GM13977 (cell line): ENCODE data around the gene TP53BP2.

ENCODE experiments used
- DNase-seq: peaks from one replicate; pipeline ENCODE4 v3.0.0; 2012; ENCODE audit warnings: low spot score
- CTCF ChIP-seq: IDR thresholded peaks from 2 replicates; pipeline ENCODE4 v1.5.1; 2012; ENCODE audit warnings: mild to moderate bottlenecking, control low read depth; ENCODE audit not compliant: insufficient read depth; ENCODE audit errors: extremely low read depth, missing control alignments
- in situ Hi-C: fragments of 300-500 bp; cut with MboI; formaldehyde crosslinking; loops from one replicate; pipeline ENCODE4 v1.12.0; 2022; ENCODE audit warnings: low sequenced_read_pairs, low pct_unique_long_range_greater_than_20kb, mixed read lengths, inconsistent platforms; ENCODE audit not compliant: unreplicated experiment

Gene TP53BP2

DNA sequence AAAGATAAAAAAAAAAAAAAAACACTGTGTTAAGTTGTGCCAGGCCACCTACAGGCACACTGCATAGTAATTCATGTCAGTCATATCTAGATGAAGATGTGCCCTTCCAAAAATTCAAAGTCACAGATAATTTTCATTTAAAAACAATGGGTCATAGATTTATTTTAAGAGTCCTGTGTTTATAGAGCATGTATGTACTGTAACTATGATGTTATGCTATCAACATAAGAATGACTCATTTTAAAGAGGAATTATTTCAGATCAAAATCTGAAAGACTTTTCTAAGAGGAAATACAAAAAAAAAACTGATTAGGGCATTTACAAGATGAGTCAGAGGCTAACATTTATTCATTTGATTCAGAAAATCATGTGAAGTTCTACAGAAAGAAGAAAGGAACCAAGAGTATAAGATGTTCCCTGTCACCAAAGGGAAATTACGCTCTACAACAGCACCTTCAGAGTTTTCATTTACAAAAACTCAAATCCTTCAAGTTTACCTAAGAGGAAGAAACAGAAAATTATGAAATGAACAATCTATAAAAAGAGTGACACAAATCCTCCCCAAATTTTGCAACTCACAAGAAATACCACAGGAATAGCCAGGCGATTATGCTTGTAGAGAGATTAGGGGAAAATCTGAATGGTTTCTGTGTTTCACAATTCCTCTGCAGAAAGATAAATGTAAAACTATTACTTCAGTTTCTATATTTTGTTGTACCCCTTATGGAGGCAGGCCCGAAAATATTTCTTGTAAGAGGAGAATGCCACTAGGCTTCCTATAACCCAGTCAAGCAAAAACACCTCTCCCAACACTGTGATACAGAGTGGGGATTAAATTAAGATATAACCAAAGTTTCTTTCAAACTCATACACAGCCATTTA, 13.8 kb downstream of the TP53BP2 start:
- no peak for DNase-seq
- in situ Hi-C loops = no loop called here
- no peak for TF ChIP-seq CTCF

- in situ Hi-C loops = no loop called here
- DNase-seq = no peak
- TF ChIP-seq CTCF = no peak
Measured at GRCh38 chr1:223829678-223830077, 16.1 kb downstream of the TP53BP2 start.

GRCh38 chr1:223828162-223828848, 17.4 kb downstream of the TP53BP2 start:
- TF ChIP-seq CTCF = no peak
- in situ Hi-C loops = no loop called here
- DNase-seq = no peak

- in situ Hi-C loops = no loop called here
- DNase-seq = no peak
- TF ChIP-seq CTCF = no peak
Measured at GRCh38 chr1:223827193-223827663, 18.5 kb downstream of the TP53BP2 start.

GRCh38 chr1:223825767-223826748, 19.7 kb downstream of the TP53BP2 start:
- in situ Hi-C loops = no loop called here
- DNase-seq = no peak
- no peak for TF ChIP-seq CTCF

DNA sequence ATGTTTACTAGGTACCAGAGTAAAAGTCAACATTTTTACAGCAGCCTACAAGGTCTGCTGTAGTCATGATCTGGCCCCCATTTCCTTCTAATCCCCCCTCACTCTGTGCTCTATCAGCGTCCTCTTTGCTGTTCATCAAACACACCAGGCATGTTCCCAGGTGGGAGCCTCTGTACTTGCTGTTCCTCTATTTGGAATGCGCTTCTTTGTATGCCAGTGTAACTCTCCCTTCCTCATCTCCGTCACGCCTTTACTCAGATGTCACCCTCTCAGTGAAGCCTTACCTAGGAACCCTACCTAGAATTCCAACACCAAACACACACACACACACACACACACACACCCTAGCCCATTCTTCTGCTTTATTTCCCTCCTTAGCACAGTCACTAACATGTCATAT, 21.0 kb downstream of the TP53BP2 start:
- TF ChIP-seq CTCF = no peak
- in situ Hi-C loops = no loop called here
- no peak for DNase-seq
